Stimulated activated CD8-positive, alpha-beta memory T cell treated with anti-CD3 and anti-CD28 coated beads, Interleukin-15, amount 100 ng/mL, for 4 hours (primary cell): ENCODE data around the gene HEATR5A.
A peak's percentile ranks its signal among the peaks of the same experiment; 100 is the strongest.
"Not testable (repeated sequence)": the region's sequence is repeated elsewhere in the genome, so short reads cannot be mapped to it uniquely, and the experiment has no call there.

ENCODE experiments used
- DNase-seq, 2 donors: peaks; one replicate each; pipeline ENCODE4 v3.0.0-alpha.2; 2020; ENCODE audit warnings: low read depth in 2 of 2

Gene HEATR5A

GRCh38 chr14:31420319-31421111 lies at the start of gene HEATR5A:
HEATR5A (minus strand) TSS chr14:31420550; CDS start chr14:31402975, 17,575 bp downstream.
- DNase-seq, result peak; percentile 76 to 85

- DNase-seq, result no peak
Measured at GRCh38 chr14:31466554-31466953, 46.2 kb upstream of the HEATR5A start.

GRCh38 chr14:31465111-31465510 lies 44.8 kb upstream of the HEATR5A start:
- DNase-seq, result no peak

GRCh38 chr14:31462450-31462849 lies 42.1 kb upstream of the HEATR5A start:
- DNase-seq, result not testable (repeated sequence)

GRCh38 chr14:31461545-31461944 lies 41.2 kb upstream of the HEATR5A start:
- DNase-seq, result no peak

GRCh38 chr14:31457665-31458659 lies 37.6 kb upstream of the HEATR5A start:
- DNase-seq, result no peak

- DNase-seq, result peak; percentile 77 to 78
Measured at GRCh38 chr14:31456841-31457664, 36.7 kb upstream of the HEATR5A start, which contains the start of gene DTD2. DTD2 (minus strand) TSS chr14:31457506; CDS start chr14:31457393, 113 bp downstream.

- DNase-seq, result no peak
Measured at GRCh38 chr14:31449971-31450610, 29.7 kb upstream of the HEATR5A start.

- DNase-seq, result no peak
Measured at GRCh38 chr14:31449136-31449535, 28.8 kb upstream of the HEATR5A start.

- no peak for DNase-seq
Measured at GRCh38 chr14:31445703-31446102, 25.4 kb upstream of the HEATR5A start.

- DNase-seq, result no peak
Measured at GRCh38 chr14:31442284-31442683, 21.9 kb upstream of the HEATR5A start.

- DNase-seq, result no peak
Measured at GRCh38 chr14:31441273-31442111, 21.1 kb upstream of the HEATR5A start.

- DNase-seq, result no peak
Measured at GRCh38 chr14:31440280-31440679, 19.9 kb upstream of the HEATR5A start.

GRCh38 chr14:31439561-31439960 lies 19.2 kb upstream of the HEATR5A start:
- no peak for DNase-seq

GRCh38 chr14:31437045-31437691 lies 16.8 kb upstream of the HEATR5A start:
- not testable (repeated sequence) for DNase-seq

- no peak for DNase-seq
Measured at GRCh38 chr14:31435276-31435675, 14.9 kb upstream of the HEATR5A start.

GRCh38 chr14:31430634-31431264 lies 10.4 kb upstream of the HEATR5A start:
- DNase-seq, result no peak

- no peak for DNase-seq
Measured at GRCh38 chr14:31429791-31430190, 9.4 kb upstream of the HEATR5A start.

GRCh38 chr14:31428011-31428410 lies 7.7 kb upstream of the HEATR5A start:
- no peak for DNase-seq
